HG02973 (cell line): ENCODE data around the gene HNF4A.
"Not testable (repeated sequence)": the region's sequence is repeated elsewhere in the genome, so short reads cannot be mapped to it uniquely, and the experiment has no call there.

Experiments
- ATAC-seq: cut with Tn5 transposase; IDR thresholded peaks from one replicate; pipeline ENCODE4 v1.9.1; 2021; ENCODE audit warnings: moderate library complexity; ENCODE audit not compliant: unreplicated experiment

Gene HNF4A

GRCh38 chr20:44345147-44345546 is 10.4 kb upstream of the HNF4A start:
- no peak for ATAC-seq

GRCh38 chr20:44345941-44346340 is 9.6 kb upstream of the HNF4A start:
- not testable (repeated sequence) for ATAC-seq

- no peak for ATAC-seq
Measured at GRCh38 chr20:44348168-44348659, 7.3 kb upstream of the HNF4A start.

DNA sequence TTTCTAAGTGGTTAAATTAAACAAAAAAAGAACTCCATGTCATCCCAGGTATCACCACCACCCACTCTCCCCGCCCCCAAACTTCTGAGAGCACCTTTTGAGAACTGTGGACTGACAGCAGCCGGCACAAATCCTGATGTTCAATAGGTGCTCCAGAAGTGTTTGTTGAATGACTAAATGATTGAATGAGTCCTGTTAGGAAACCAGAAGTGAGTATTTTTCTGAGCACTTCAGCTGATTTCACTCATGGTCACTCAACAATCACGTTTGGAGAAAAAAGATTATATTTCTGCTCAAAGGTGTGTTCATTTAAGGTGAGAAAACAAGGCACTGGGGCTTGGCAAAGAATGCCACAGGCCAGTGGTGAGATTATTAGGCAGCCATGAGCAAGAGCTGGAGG is 6.2 kb upstream of the HNF4A start:
- no peak for ATAC-seq

GRCh38 chr20:44350567-44350966 is 4.9 kb upstream of the HNF4A start:
- ATAC-seq: no peak

- no peak for ATAC-seq
Measured at GRCh38 chr20:44354979-44355497, 461 bp upstream of the HNF4A start.

DNA sequence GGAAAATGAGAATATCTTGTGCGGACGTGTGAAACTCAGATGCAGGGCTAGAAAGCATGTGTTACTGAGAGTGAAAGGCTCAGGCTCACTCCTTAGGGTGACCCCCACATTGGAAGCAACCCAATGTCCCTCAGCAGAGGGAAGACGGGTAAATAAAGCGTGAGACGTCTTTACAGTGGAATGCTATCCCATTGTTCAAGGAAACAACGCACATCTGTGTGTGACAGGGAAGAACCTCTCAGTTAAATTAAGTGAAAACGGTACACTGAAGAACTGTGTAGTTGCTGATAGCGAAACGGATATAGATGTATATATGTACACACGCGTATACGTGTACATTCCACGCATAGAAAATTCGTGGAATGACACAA is 839 bp downstream of the HNF4A start:
- ATAC-seq: no peak

- ATAC-seq: no peak
Measured at GRCh38 chr20:44357020-44357419, 1.5 kb downstream of the HNF4A start.

DNA sequence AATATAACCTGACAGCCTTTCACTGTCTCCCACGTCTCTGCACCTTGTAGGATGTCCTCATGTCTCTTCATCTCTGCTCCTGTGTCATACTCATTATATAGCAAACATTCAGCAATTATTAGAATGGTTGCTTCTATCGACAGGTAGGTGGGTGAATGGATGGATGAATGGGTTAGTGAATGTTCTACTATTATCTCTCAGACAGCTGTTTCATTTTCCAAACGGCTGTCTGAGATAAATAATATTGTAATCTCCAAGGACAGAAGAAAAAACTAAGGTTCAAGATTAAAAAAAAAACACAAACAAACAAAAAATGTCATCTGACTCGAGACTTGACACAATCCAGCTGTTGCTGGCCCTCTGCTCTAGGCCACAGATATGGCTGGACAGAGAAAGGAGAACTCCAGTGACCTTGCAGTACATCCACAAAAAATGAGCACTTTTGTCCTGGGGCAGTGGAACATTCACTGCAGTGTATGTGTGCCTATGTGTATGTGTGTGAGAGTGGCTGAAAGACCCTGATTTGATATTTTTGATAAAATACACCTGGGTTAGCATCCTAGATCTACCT is 2.1 kb downstream of the HNF4A start:
- ATAC-seq: no peak

DNA sequence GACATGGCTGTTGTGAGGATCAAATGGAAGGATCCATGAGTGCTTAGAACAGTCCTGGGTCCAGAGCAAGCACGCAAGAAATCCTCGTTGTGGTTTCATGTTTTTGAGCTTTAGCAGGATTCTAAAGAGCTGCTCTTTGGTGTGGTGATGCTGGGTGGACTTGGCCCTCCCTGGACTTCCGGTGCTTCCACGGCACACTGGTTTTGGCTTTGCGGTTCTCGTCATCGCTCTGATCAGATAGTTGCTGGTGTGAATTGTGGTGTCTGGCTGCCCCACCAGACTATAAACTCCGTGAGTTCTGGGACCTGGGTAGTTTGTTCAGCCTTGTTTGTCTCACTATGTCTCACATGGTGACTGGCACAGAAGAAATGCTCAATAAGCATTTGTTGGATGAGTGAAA is 3.3 kb downstream of the HNF4A start:
- ATAC-seq: no peak

- ATAC-seq: no peak
Measured at GRCh38 chr20:44360221-44360620, 4.7 kb downstream of the HNF4A start.

GRCh38 chr20:44361021-44361420 is 5.5 kb downstream of the HNF4A start:
- no peak for ATAC-seq

- ATAC-seq: no peak
Measured at GRCh38 chr20:44362466-44362940, 7.0 kb downstream of the HNF4A start.

DNA sequence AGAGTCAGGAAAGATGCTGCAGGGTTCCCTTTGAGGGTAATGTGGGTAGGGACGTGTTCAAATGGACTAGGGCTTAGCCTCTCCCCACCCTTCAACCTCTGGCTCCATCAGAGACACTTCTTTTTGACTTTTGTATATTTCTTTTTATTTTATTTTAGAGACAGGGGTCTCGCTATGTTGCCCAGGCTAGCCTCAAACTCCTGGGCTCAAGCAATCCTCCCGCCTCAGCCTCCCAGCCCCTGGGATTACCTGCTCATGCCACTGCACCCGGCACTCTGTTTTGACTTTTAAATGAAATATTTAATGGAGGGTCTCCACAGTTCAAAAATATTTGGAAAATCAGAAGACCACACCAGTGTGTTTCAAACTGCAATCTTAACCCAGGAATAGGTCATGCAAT is 8.6 kb downstream of the HNF4A start:
- ATAC-seq: no peak

DNA sequence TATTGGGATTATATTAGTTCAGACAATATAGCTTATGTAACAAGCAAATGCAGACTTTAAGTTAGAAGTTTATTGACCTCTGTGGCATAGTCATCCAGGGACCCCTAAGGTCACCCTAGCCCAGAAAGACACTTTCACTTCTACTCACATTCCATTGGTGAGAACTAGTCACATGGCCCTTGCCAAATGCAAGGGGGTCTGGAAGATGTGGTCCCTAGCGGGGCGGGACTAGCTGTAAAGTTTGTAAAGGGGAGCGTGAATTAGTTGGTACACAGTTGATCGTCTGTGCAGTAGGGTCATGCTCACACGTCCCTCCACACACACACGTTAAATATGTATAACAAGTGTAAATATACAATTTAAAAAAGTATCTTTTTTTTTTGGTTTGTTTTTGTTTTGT is 9.3 kb downstream of the HNF4A start:
- no peak for ATAC-seq

- ATAC-seq: no peak
Measured at GRCh38 chr20:44367746-44368145, 12.2 kb downstream of the HNF4A start.

GRCh38 chr20:44370639-44371218 is 15.2 kb downstream of the HNF4A start:
- ATAC-seq: no peak

DNA sequence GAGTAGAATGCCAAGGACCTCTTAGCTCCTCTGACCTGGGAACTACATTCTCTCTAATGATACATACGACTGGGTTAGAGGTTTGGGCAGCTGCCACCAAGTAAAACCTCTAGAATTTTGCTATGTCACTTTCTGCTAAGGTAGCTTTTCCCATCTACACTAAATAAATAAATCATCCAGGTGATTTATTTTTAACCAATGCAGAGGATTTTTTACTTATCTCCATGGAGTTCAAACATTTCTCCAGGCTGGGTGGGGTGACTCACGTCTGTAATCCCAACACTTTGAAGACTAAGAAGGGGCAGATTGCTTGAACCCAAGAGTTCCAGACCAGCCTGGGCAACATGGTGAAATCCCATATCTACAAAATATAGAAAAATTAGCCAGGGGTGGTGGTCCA is 27.1 kb downstream of the HNF4A start:
- no peak for ATAC-seq

DNA sequence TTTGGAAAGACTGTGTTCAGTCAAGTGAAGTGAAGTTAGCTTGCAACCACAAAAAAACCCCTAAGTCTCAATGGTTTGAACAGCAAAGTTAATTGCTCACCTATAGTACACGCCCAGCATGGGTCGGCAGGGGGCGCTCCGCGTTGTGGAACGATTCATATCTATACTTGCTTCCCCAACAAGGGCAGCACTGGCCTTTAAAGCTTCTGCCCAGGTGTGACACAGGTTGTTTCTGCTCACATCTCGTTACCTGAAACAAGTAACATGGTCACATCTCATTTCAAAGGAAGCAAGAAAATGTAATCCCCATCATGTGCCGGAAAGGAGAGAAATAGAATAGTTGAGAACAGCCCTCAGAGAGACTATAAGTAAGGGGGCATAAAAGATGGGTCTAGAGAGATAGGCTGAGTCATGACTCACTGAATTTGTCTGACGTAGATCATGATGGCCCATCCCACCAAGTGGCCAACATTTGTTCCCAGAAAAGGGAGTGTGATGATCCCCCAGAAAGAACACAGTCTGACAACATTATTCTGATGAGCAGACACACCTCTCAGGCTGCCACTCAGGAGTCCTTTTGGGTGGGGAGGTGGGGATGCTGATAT is 29.0 kb downstream of the HNF4A start:
- no peak for ATAC-seq

GRCh38 chr20:44388466-44389023 is 33.0 kb downstream of the HNF4A start:
- no peak for ATAC-seq

- no peak for ATAC-seq
Measured at GRCh38 chr20:44389871-44390270, 34.4 kb downstream of the HNF4A start.

- no peak for ATAC-seq
Measured at GRCh38 chr20:44390280-44390679, 34.8 kb downstream of the HNF4A start.
